WTC11 (cell line): ENCODE measurements around the gene ZNF738.

Experiments
- NFYB ChIP-seq: sonication (generic); formaldehyde crosslinking; conservative IDR thresholded peaks from 2 replicates; pipeline ENCODE4 v1.8.0; 2022; ENCODE audit warnings: low read depth, missing genetic modification reagents
- TF ChIP-seq, protein P1 (sequence below): fragments of 200-600 bp; IDR thresholded peaks from 2 replicates; pipeline ENCODE4 v1.8.0; 2022; ENCODE audit warnings: antibody characterized with exemption
- TF ChIP-seq, protein P2 (sequence below): sonication (generic); formaldehyde crosslinking; IDR thresholded peaks from 2 replicates; pipeline ENCODE4 v1.8.1; 2023; ENCODE audit warnings: mild to moderate bottlenecking, moderate library complexity, missing genetic modification reagents
- TF ChIP-seq, protein P3 (sequence below): sonication (generic); formaldehyde crosslinking; IDR thresholded peaks from 2 replicates; pipeline ENCODE4 v1.8.0; 2022; ENCODE audit warnings: mild to moderate bottlenecking, missing genetic modification reagents

DNA sequence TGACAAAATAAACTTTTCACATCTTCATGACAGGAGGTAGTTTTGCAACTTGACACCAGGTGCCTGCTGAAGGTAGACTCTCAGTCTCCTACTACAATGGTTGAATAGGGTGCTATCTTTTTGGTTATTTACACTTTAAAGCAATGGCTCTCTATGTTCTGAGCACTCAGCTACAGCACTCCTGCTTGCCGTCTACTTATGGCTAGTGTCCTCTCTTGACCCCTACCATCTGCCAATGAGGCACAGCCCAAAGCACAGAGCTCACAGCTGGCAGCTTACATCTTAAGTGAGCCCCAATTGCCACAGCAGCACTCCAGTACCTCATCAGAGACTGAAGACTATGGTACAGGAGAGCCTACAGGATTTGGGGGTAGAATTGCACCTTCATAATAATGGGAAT, 41.0 kb upstream of the ZNF738 start:
- TF ChIP-seq, protein P1, sequence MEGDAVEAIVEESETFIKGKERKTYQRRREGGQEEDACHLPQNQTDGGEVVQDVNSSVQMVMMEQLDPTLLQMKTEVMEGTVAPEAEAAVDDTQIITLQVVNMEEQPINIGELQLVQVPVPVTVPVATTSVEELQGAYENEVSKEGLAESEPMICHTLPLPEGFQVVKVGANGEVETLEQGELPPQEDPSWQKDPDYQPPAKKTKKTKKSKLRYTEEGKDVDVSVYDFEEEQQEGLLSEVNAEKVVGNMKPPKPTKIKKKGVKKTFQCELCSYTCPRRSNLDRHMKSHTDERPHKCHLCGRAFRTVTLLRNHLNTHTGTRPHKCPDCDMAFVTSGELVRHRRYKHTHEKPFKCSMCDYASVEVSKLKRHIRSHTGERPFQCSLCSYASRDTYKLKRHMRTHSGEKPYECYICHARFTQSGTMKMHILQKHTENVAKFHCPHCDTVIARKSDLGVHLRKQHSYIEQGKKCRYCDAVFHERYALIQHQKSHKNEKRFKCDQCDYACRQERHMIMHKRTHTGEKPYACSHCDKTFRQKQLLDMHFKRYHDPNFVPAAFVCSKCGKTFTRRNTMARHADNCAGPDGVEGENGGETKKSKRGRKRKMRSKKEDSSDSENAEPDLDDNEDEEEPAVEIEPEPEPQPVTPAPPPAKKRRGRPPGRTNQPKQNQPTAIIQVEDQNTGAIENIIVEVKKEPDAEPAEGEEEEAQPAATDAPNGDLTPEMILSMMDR, result no peak
- TF ChIP-seq NFYB, result no peak
- TF ChIP-seq, protein P2, sequence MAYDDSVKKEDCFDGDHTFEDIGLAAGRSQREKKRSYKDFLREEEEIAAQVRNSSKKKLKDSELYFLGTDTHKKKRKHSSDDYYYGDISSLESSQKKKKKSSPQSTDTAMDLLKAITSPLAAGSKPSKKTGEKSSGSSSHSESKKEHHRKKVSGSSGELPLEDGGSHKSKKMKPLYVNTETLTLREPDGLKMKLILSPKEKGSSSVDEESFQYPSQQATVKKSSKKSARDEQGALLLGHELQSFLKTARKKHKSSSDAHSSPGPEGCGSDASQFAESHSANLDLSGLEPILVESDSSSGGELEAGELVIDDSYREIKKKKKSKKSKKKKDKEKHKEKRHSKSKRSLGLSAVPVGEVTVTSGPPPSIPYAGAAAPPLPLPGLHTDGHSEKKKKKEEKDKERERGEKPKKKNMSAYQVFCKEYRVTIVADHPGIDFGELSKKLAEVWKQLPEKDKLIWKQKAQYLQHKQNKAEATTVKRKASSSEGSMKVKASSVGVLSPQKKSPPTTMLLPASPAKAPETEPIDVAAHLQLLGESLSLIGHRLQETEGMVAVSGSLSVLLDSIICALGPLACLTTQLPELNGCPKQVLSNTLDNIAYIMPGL (CRISPR knock-in tag), result no peak
- TF ChIP-seq, protein P3, sequence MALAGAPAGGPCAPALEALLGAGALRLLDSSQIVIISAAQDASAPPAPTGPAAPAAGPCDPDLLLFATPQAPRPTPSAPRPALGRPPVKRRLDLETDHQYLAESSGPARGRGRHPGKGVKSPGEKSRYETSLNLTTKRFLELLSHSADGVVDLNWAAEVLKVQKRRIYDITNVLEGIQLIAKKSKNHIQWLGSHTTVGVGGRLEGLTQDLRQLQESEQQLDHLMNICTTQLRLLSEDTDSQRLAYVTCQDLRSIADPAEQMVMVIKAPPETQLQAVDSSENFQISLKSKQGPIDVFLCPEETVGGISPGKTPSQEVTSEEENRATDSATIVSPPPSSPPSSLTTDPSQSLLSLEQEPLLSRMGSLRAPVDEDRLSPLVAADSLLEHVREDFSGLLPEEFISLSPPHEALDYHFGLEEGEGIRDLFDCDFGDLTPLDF (CRISPR knock-in tag), result no peak
